ENCODE results near the gene UTS2R.
"Not testable (repeated sequence)": the region's sequence is repeated elsewhere in the genome, so short reads cannot be mapped to it uniquely, and the experiment has no call there.

The UTS2R gene

DNA sequence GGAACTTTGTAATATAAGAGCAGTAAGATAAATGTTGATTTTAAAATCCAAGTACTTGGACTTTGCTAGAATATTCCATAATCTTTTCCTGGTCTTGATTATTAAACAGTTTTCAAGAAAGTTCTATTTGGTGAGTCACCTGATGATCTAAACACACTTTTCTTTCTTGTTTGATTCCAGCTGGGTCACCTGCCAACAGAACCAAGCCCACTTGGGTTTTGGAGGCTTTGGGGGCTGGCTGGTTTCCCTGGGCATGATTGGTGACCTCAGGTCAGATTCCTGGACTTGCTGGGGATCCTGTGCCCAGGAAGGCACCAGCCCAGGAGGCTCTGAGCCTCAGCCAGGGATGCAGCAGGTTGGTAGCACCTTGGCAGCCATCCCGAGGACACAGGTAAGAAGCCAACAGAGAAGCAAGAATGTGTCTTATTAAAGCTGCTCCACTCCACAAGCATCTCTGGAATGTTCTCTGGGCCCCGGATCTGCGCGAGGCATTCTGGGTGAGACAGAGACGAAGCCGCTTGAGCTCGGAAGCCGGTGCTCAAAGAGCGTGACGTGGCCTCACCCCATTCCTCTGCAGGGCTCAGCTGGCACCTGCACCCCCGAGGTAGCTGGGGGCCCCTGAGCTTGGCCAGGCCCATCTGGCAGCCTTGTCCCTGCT lies 15.7 kb upstream of the UTS2R start:
- DNase-seq = no peak

- no peak for DNase-seq
These were observed 14.7 kb upstream of the UTS2R start for GRCh38 chr17:82356845-82357355.

GRCh38 chr17:82357394-82357793 lies 14.2 kb upstream of the UTS2R start:
- no peak for DNase-seq

DNA sequence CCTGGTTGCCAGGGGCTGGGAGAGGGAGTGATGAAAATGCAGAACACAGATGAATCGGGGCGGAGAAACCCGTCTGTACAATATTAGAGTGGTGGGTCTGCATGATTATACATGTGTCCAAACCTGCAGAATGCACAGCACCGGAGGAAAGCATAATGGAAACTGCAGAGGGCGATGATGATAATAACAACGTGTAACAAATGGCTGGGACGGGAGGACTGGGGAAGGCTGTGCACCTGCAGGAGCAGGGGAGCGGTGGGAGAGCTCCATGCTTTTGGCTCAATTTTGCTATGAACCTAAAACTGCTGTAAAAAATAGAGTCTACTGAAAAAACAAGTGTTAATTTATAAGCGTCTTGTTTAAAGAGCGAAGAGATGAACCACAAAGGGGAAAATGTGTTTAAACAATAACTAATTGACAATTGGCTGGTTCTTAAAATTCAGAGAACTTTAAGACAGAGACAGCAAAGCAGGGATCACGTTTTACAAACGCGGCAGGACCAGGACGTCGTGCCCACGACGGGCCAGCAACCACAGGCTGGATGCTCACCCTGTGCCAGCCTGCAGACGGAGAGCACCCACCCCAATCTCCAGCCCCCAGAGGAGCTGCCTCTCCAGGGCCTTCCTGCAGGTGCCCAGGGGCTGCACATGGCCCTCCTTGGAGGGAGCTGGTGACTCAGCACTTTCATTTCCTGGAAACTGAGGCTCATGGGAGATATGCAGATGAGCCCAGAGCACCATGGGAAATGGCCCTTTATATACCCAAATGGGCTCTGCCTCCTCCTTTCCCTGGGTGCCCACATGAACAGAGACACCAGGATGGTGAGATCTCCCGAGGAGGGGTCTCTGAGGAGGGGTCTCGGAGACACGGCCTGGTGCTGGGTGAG lies 12.9 kb upstream of the UTS2R start, which contains the start of gene TEX19:
Gene TEX19, plus strand, starts transcription at position 783 of the 886 bp plus-strand sequence. CDS start 2,904 bp downstream, outside the sequence.
- DNase-seq = no peak

- DNase-seq = not testable (repeated sequence)
These were observed 12.0 kb upstream of the UTS2R start for GRCh38 chr17:82359451-82360074.

DNA sequence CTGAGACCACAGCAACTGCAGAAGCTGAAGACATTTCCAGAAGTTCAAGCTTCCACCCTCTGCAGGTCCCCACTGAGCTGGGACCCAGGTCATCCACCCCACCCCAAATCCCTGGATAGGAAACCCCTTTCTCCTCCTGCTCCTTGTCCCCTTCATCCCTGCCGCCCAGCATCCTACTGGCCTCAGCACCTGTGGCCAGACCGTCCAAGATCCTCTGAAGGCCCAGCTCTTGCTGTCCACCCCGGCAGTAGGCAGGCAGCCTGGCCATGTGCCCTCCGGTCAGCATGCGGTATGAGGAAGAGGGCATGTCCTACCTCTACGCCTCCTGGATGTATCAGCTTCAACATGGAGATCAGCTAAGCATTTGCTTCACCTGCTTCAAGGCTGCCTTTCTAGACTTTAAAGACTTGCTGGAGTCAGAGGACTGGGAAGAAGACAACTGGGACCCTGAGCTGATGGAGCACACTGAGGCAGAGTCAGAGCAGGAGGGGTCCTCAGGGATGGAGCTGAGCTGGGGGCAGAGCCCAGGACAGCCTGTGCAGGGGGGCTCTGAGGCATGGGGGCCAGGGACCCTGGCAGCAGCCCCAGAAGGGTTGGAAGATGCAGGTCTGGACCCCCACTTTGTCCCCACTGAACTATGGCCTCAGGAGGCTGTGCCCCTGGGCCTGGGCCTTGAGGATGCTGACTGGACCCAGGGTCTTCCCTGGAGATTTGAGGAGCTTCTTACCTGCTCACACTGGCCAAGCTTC lies 9.5 kb upstream of the UTS2R start:
- no peak for DNase-seq

- no peak for DNase-seq
These were observed 5.8 kb upstream of the UTS2R start for GRCh38 chr17:82365606-82366295.

DNA sequence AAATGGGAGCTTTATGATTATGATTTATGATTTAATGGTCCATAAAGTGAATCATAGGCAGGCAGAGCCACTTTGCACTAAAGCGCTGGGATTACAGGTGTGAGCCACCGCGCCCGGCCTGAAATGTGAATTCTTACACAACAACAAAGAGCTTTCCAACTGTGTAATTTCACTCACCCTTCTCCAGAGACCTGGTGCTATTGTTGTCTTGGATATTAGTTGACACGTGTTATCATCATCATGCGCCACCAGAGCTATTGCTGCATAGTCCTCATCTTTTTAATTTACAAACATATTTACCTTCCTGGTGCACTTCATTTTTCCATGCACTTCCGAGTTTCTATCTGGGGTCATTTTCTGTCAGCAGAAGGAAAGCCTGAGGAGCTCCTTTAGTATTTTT lies 4.8 kb upstream of the UTS2R start:
- no peak for DNase-seq

DNA sequence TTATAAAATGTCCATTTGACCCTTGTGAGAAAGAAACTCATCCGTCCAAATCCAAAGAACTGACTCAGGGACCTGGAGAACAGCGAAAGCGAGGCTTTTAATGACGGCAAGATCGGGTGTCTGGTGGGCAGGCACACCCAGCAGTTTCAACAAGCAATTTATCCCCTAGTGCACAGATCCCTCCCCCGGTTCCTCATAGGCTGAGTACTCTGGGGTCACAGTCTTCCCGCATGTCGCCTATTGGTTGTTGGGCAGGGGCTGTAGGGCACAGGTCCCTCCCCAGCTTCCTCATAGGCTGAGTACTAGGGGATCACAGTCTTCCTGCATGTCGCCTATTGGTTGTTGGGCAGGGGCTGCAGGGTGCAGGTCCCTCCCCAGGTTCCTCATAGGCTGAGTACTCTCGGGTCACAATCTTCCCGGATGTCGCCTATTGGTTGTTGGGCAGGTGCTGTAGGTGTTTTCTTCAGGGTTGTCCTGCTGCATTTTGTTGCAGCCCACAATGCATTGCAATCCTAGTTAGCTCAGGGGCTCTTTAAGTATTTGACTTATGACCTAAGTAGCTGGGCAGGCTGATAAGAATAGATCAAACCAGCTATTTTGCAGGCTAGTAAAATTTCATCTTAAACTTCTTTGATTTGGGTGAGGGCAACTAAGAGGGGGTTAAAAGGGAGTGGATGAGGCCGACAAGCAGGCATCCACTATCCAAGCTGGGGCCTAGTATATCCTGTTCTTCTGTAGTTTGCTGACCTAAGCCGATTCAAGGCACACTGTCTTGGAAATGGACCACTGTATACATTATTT lies 3.6 kb upstream of the UTS2R start:
- DNase-seq = no peak

DNA sequence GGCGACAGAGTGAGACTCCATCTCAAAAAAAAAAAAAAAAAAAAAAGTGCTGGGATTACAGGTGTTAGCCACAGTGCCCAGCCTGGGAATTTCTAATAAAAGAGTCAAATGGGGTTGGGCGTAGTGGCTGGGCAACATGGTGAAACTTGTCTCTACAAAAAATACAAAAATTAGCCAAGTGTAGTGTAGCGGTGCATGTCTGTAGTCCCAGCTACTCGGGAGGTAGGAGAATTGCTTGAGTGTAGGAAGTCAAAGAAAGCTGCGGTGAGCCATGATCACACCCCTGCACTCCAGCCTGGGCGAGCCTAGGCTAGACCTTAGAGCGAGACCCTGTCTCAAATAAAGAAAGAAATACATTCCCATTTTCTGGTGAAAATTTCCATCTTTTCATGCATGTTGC lies 2.4 kb upstream of the UTS2R start:
- DNase-seq = no peak

GRCh38 chr17:82370471-82371332 lies 863 bp upstream of the UTS2R start:
- DNase-seq = no peak

DNA sequence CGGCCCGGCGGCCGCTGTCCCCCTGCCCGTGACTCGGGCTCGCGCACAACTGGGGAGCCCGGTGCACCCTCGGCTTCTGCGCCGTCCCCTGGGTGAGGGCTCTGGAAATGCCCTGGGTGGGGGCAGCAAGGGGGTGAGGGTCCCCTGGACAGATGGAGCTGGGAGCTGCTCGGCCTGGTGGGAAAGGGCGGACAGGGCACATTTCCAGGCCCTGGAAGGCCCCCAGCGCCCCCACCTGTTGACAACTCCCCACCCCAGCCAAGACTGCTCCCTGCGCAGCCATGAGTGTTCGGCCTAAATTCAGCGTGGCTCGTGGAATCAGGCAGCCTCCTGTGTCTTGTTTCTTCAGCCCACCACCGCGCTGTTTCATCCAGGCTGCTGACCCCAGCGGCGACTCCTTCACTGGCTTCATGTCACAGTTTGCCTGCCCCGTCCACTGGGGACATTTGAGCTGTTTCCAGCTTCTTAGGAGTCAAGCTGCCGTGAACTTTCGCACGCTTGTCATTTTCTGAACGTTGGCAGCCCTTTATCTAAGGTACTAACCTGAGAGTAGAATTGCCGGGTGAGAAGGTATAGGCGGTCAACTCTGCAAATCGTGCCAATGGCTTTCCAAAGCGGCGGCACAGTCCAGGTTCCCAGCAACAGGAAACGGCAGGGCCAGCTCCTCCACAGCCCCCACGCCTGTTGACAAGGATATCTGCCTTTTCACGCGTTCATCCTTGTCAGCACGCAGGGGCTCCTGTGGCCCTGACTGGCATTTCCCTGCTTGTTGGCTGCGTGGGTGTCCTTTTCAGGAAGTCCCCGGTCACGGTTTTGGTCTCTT lies 895 bp downstream of the UTS2R start:
- DNase-seq = no peak

DNA sequence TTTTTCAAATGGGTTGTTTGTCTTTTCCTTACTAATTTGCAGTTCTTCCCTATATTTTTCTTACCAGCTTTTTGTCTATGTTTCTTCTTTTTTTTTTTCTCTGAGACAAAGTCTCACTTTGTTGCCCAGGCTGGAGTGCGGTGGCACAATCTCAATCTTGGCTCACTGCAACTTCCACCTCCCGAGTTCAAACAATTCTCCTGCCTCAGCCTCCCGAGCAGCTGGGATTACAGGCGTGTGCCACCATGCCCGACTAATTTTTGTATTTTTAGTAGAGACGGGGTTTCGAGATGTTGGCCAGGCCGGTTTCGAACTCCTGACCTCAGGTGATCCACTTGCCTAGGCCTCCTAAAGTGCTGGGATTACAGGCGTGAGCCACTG lies 1.5 kb downstream of the UTS2R start:
- not testable (repeated sequence) for DNase-seq

DNA sequence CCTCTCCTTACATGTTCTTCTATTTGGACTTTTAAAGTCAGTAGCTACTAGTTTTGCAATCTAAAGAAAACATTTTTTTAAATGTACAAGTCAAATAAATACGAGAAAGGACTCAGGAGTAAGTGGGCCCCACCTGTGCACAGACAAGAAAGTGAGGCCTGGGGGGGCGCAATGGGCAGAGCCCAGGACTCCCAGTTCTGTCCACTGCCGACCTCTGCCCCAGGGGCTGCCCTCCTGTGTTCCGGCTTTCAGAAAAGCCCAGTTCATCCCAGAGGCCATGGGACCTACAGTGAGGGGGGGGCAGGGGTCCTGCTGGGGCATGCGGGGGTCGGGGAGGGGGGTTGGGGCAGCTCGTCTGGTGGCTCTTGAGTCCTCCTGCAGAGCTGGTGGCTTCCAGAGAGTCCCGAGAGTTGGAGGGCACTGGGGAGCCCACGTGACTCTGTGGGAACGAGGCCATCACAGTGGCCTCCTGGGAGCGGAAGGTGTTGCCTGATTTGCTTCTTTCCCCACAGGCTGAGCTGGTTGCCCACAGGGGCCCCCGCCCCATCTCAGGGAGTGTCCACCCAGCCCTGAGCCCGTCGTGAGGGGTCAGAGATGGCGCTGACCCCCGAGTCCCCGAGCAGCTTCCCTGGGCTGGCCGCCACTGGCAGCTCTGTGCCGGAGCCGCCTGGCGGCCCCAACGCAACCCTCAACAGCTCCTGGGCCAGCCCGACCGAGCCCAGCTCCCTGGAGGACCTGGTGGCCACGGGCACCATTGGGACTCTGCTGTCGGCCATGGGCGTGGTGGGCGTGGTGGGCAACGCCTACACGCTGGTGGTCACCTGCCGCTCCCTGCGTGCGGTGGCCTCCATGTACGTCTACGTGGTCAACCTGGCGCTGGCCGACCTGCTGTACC lies 2.4 kb downstream of the UTS2R start:
- no peak for DNase-seq

DNA sequence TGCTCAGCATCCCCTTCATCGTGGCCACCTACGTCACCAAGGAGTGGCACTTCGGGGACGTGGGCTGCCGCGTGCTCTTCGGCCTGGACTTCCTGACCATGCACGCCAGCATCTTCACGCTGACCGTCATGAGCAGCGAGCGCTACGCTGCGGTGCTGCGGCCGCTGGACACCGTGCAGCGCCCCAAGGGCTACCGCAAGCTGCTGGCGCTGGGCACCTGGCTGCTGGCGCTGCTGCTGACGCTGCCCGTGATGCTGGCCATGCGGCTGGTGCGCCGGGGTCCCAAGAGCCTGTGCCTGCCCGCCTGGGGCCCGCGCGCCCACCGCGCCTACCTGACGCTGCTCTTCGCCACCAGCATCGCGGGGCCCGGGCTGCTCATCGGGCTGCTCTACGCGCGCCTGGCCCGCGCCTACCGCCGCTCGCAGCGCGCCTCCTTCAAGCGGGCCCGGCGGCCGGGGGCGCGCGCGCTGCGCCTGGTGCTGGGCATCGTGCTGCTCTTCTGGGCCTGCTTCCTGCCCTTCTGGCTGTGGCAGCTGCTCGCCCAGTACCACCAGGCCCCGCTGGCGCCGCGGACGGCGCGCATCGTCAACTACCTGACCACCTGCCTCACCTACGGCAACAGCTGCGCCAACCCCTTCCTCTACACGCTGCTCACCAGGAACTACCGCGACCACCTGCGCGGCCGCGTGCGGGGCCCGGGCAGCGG lies 3.2 kb downstream of the UTS2R start:
- no peak for DNase-seq

- no peak for DNase-seq
These were observed 3.9 kb downstream of the UTS2R start for GRCh38 chr17:82375359-82376041.

Data from NCI-H524 treated with DMSO at 0.1 percent for 48 hours (cell line).